GM23338 (cell line): ENCODE results near the gene FARS2. TPM values are rescaled to one million over a fixed set of nuclear protein-coding genes. Genes with fewer than 3 reads are reported as not detected.

Experiments
- ATAC-seq: fragments of 200-7000 bp; cut with Tn5 transposase; 3 replicates; pipeline ENCODE4 v1.9.1; 2020
- DNase-seq: peaks from one replicate; pipeline ENCODE4 v3.0.0-alpha.2; 2015; ENCODE audit warnings: low spot score
- H2AFZ ChIP-seq: fragments of 200-600 bp; sonication (generic); 2 replicates; pipeline ENCODE4 v1.8.0; 2016; ENCODE audit warnings: antibody characterized with exemption, mild to moderate bottlenecking, moderate library complexity
- H3F3A ChIP-seq: fragments of 200-600 bp; sonication (generic); replicated peaks from 2 replicates; pipeline ENCODE4 v1.8.0; 2017; ENCODE audit warnings: antibody characterized with exemption, mixed run types, low read depth
- H3K27ac ChIP-seq: fragments of 200-600 bp; sonication (generic); 2 replicates; pipeline ENCODE4 v1.6.1; 2016; ENCODE audit warnings: low read depth
- H3K27me3 ChIP-seq: fragments of 200-600 bp; sonication (generic); 2 replicates; pipeline ENCODE4 v1.8.0; 2016; ENCODE audit warnings: mild to moderate bottlenecking, mixed run types, moderate library complexity; ENCODE audit not compliant: insufficient read depth
- H3K36me3 ChIP-seq: fragments of 200-600 bp; sonication (generic); 2 replicates; pipeline ENCODE4 v1.8.0; 2016; ENCODE audit warnings: mild to moderate bottlenecking; ENCODE audit not compliant: insufficient read depth
- H3K4me1 ChIP-seq: fragments of 200-600 bp; sonication (generic); 2 replicates; pipeline ENCODE4 v1.8.0; 2016; ENCODE audit warnings: mild to moderate bottlenecking, moderate library complexity; ENCODE audit not compliant: insufficient read depth
- H3K4me2 ChIP-seq: fragments of 200-600 bp; sonication (generic); 2 replicates; pipeline ENCODE4 v1.7.1; 2017; ENCODE audit warnings: mixed run types
- H3K4me3 ChIP-seq: fragments of 200-600 bp; sonication (generic); 2 replicates; pipeline ENCODE4 v1.6.1; 2016; ENCODE audit warnings: mixed run types
- H3K79me2 ChIP-seq: fragments of 200-600 bp; sonication (generic); replicated peaks from 2 replicates; pipeline ENCODE4 v1.8.0; 2017; ENCODE audit warnings: mild to moderate bottlenecking; ENCODE audit not compliant: insufficient read depth
- H3K9me2 ChIP-seq: fragments of 200-600 bp; sonication (generic); 2 replicates; pipeline ENCODE4 v1.8.0; 2017; ENCODE audit not compliant: insufficient read depth
- H4K20me1 ChIP-seq: fragments of 200-600 bp; sonication (generic); replicated peaks from 2 replicates; pipeline ENCODE4 v1.8.0; 2017; ENCODE audit warnings: mild to moderate bottlenecking; ENCODE audit not compliant: insufficient read depth
- H3K27ac Mint-ChIP-seq: 2 replicates; pipeline ENCODE4 v1.8.0; 2020; ENCODE audit warnings: inconsistent platforms, mild to moderate bottlenecking, moderate library complexity, mixed read lengths
- H3K27me3 Mint-ChIP-seq: 3 replicates; pipeline ENCODE4 v1.8.0; 2022; ENCODE audit warnings: low read depth, mild to moderate bottlenecking, moderate library complexity, mixed read lengths, inconsistent platforms; ENCODE audit not compliant: insufficient read depth, poor library complexity
- H3K36me3 Mint-ChIP-seq: 3 replicates; pipeline ENCODE4 v1.8.0; 2021; ENCODE audit warnings: low read depth, mild to moderate bottlenecking, inconsistent platforms, moderate library complexity, mixed read lengths
- H3K4me1 Mint-ChIP-seq: 3 replicates; pipeline ENCODE4 v1.8.0; 2020; ENCODE audit warnings: mild to moderate bottlenecking, inconsistent platforms, mixed read lengths
- H3K4me3 Mint-ChIP-seq: 3 replicates; pipeline ENCODE4 v1.8.0; 2021; ENCODE audit warnings: moderate library complexity, mild to moderate bottlenecking, inconsistent platforms, mixed read lengths
- H3K9me3 Mint-ChIP-seq: 3 replicates; pipeline ENCODE4 v1.8.0; 2020; ENCODE audit warnings: moderate library complexity, mild to moderate bottlenecking, inconsistent platforms, mixed read lengths
- CREB1 ChIP-seq: fragments of 250-450 bp; sonication (Bioruptor Pico); IDR thresholded peaks from 2 replicates; pipeline ENCODE4 v1.5.0; 2020; ENCODE audit warnings: low read depth, mild to moderate bottlenecking, moderate library complexity
- EZH2 ChIP-seq: fragments of 200-600 bp; sonication (generic); IDR thresholded peaks from one replicate; pipeline ENCODE4 v1.8.0; 2017; ENCODE audit warnings: antibody characterized with exemption, mild to moderate bottlenecking, low read depth; ENCODE audit not compliant: unreplicated experiment
- JUNB ChIP-seq: IDR thresholded peaks from one replicate; pipeline ENCODE4 v1.6.1; 2016; ENCODE audit warnings: antibody characterized with exemption; ENCODE audit not compliant: unreplicated experiment
- NANOG ChIP-seq: IDR thresholded peaks from 2 replicates; pipeline ENCODE4 v1.6.1; 2016; ENCODE audit warnings: antibody characterized with exemption, borderline replicate concordance
- POLR2AphosphoS5 ChIP-seq: IDR thresholded peaks from 2 replicates; pipeline ENCODE4 v1.6.1; 2016; ENCODE audit warnings: antibody characterized with exemption, low read depth
- REST ChIP-seq: IDR thresholded peaks from one replicate; pipeline ENCODE4 v1.6.1; 2018; ENCODE audit warnings: antibody characterized with exemption; ENCODE audit not compliant: unreplicated experiment
- STAT1 ChIP-seq: IDR thresholded peaks from one replicate; pipeline ENCODE4 v1.6.1; 2016; ENCODE audit warnings: antibody characterized with exemption; ENCODE audit not compliant: unreplicated experiment
- ZNF114 ChIP-seq: fragments of 250-450 bp; sonication (Bioruptor Pico); IDR thresholded peaks from 2 replicates; pipeline ENCODE4 v1.5.0; 2020; ENCODE audit warnings: mild to moderate bottlenecking, moderate library complexity
- ZNF331 ChIP-seq: fragments of 250-450 bp; sonication (Bioruptor Pico); IDR thresholded peaks from 2 replicates; pipeline ENCODE4 v1.5.0; 2020; ENCODE audit warnings: low read depth, mild to moderate bottlenecking, moderate library complexity
- polyA plus RNA-seq: library from polyadenylated mRNA; unstranded; fragments of >200 nt; fragmentation: Nextera tagmentation; extraction: Ambion mirVana; gene quantifications from 2 replicates; pipeline ENCODE4 v1.2.1, GENCODE V29; 2016
- total RNA-seq: library from RNA; depleted of rRNA; stranded (reverse); fragments of >200 nt; shearing (Covaris generic); gene quantifications from 2 replicates; pipeline ENCODE4 v1.2.3, GENCODE V29; 2014
- TF ChIP-seq, protein P1 (sequence below), 2 experiments: fragments of 200-600 bp in 1 of 2; sonication (generic) in 1 of 2; conservative IDR thresholded peaks; 2 replicates each; pipeline versions ENCODE4 v1.5.1 to v1.6.1; 2016 to 2017; ENCODE audit warnings: antibody characterized with exemption in 2 of 2, low read depth in 2 of 2, mild to moderate bottlenecking in 2 of 2, moderate library complexity in 1 of 2
- TF ChIP-seq, protein P2 (sequence below): fragments of 250-450 bp; sonication (Bioruptor Pico); IDR thresholded peaks from 2 replicates; pipeline ENCODE4 v1.5.0; 2020; ENCODE audit warnings: mild to moderate bottlenecking, moderate library complexity

FARS2 gene
- total and polyA plus RNA-seq, 2 experiments from 2014 or later, result 7.6 to 19.0 TPM

DNA sequence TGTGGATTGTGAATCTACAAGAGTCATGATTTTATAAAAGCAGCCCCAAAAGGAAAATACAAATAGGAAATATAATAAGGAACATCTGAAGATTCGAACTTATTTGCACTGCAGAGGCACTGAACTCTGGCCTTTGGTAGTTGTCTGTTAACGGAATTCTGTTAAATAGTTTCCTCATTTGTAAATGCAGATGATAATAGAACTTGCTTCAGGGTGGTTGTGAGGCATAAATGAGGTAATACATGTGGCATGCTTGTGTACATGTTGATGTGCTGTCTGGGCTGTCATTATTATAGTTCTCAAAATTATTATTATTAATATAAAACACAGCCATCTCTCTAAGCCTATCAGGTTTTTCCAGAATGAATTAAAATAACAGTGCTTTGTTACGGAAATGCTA lies 443.4 kb downstream of the FARS2 start:
- DNase-seq (no peak), ATAC-seq (no peak)
- H3K4me2 ChIP-seq, result no peak overlapping the region
- H3F3A ChIP-seq, result no peaks in the 10 kb centered on the region
- H3K27me3 ChIP-seq, result no peaks in the 10 kb centered on the region
- H3K27me3 Mint-ChIP-seq, result peaks cover 4% of the 10 kb centered on the region
- no peak overlapping the region for H3K4me3 Mint-ChIP-seq
- H4K20me1 ChIP-seq, result no peaks in the 10 kb centered on the region
- TF ChIP-seq STAT1 (no peak), EZH2 (no peak), JUNB (no peak), REST (no peak), ZNF114 (CRISPR knock-in tag) (no peak), CREB1 (CRISPR knock-in tag) (no peak), POLR2AphosphoS5 (no peak), ZNF331 (no peak), NANOG (no peak)
- TF ChIP-seq, protein P1, sequence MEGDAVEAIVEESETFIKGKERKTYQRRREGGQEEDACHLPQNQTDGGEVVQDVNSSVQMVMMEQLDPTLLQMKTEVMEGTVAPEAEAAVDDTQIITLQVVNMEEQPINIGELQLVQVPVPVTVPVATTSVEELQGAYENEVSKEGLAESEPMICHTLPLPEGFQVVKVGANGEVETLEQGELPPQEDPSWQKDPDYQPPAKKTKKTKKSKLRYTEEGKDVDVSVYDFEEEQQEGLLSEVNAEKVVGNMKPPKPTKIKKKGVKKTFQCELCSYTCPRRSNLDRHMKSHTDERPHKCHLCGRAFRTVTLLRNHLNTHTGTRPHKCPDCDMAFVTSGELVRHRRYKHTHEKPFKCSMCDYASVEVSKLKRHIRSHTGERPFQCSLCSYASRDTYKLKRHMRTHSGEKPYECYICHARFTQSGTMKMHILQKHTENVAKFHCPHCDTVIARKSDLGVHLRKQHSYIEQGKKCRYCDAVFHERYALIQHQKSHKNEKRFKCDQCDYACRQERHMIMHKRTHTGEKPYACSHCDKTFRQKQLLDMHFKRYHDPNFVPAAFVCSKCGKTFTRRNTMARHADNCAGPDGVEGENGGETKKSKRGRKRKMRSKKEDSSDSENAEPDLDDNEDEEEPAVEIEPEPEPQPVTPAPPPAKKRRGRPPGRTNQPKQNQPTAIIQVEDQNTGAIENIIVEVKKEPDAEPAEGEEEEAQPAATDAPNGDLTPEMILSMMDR (conservative IDR thresholded peaks at IDR 0.05; ENCODE audit: low read depth in 2 of 2), result no peak
- TF ChIP-seq, protein P2, sequence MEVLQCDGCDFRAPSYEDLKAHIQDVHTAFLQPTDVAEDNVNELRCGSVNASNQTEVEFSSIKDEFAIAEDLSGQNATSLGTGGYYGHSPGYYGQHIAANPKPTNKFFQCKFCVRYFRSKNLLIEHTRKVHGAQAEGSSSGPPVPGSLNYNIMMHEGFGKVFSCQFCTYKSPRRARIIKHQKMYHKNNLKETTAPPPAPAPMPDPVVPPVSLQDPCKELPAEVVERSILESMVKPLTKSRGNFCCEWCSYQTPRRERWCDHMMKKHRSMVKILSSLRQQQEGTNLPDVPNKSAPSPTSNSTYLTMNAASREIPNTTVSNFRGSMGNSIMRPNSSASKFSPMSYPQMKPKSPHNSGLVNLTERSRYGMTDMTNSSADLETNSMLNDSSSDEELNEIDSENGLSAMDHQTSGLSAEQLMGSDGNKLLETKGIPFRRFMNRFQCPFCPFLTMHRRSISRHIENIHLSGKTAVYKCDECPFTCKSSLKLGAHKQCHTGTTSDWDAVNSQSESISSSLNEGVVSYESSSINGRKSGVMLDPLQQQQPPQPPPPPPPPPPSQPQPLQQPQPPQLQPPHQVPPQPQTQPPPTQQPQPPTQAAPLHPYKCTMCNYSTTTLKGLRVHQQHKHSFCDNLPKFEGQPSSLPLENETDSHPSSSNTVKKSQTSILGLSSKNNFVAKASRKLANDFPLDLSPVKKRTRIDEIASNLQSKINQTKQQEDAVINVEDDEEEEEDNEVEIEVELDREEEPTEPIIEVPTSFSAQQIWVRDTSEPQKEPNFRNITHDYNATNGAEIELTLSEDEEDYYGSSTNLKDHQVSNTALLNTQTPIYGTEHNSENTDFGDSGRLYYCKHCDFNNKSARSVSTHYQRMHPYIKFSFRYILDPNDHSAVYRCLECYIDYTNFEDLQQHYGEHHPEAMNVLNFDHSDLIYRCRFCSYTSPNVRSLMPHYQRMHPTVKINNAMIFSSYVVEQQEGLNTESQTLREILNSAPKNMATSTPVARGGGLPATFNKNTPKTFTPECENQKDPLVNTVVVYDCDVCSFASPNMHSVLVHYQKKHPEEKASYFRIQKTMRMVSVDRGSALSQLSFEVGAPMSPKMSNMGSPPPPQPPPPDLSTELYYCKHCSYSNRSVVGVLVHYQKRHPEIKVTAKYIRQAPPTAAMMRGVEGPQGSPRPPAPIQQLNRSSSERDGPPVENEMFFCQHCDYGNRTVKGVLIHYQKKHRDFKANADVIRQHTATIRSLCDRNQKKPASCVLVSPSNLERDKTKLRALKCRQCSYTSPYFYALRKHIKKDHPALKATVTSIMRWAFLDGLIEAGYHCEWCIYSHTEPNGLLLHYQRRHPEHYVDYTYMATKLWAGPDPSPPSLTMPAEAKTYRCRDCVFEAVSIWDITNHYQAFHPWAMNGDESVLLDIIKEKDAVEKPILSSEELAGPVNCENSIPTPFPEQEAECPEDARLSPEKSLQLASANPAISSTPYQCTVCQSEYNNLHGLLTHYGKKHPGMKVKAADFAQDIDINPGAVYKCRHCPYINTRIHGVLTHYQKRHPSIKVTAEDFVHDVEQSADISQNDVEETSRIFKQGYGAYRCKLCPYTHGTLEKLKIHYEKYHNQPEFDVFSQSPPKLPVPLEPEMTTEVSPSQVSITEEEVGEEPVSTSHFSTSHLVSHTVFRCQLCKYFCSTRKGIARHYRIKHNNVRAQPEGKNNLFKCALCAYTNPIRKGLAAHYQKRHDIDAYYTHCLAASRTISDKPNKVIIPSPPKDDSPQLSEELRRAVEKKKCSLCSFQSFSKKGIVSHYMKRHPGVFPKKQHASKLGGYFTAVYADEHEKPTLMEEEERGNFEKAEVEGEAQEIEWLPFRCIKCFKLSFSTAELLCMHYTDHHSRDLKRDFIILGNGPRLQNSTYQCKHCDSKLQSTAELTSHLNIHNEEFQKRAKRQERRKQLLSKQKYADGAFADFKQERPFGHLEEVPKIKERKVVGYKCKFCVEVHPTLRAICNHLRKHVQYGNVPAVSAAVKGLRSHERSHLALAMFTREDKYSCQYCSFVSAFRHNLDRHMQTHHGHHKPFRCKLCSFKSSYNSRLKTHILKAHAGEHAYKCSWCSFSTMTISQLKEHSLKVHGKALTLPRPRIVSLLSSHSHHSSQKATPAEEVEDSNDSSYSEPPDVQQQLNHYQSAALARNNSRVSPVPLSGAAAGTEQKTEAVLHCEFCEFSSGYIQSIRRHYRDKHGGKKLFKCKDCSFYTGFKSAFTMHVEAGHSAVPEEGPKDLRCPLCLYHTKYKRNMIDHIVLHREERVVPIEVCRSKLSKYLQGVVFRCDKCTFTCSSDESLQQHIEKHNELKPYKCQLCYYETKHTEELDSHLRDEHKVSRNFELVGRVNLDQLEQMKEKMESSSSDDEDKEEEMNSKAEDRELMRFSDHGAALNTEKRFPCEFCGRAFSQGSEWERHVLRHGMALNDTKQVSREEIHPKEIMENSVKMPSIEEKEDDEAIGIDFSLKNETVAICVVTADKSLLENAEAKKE, result no peak
- no peaks in the 10 kb centered on the region for H3K36me3 Mint-ChIP-seq
- H3K36me3 ChIP-seq, result no peaks in the 10 kb centered on the region
- H3K79me2 ChIP-seq, result no peaks in the 10 kb centered on the region; the same call in 1 of the 2 replicates
- no peak overlapping the region for H3K4me3 ChIP-seq
- H3K9me3 Mint-ChIP-seq, result no peaks in the 10 kb centered on the region
- H3K27ac ChIP-seq, result no peak overlapping the region
- H3K4me1 ChIP-seq, result no peaks in the 10 kb centered on the region
- H3K27ac Mint-ChIP-seq, result no peak overlapping the region
- no peaks in the 10 kb centered on the region for H3K9me2 ChIP-seq
- no peaks in the 10 kb centered on the region for H3K4me1 Mint-ChIP-seq
- H2AFZ ChIP-seq, result no peak overlapping the region
